Ovary (tissue), 9 donors: ENCODE measurements around the gene CNN1. TPM values are rescaled to one million over a fixed set of nuclear protein-coding genes. Genes with fewer than 3 reads are reported as not detected.
A peak's percentile ranks its signal among the peaks of the same experiment; 100 is the strongest.

ENCODE experiments used
- DNase-seq, 5 donors: peaks; one replicate each; pipeline ENCODE4 v3.0.0-alpha.2; 2019 to 2020
- H3K27ac ChIP-seq, 2 donors: fragments of 200-600 bp; one replicate each; pipeline versions ENCODE4 v1.5.1 to v1.8.0; 2019 to 2022
- H3K27me3 ChIP-seq: fragments of 200-600 bp; one replicate; pipeline ENCODE4 v1.8.0; 2022
- H3K36me3 ChIP-seq: fragments of 200-600 bp; sonication (generic); one replicate; pipeline ENCODE4 v1.5.1; 2019
- H3K4me1 ChIP-seq: one replicate; pipeline ENCODE4 v1.8.1; 2013; ENCODE audit warnings: mild to moderate bottlenecking, moderate library complexity; ENCODE audit not compliant: insufficient read depth
- H3K4me3 ChIP-seq: fragments of 200-600 bp; sonication (generic); one replicate; pipeline ENCODE4 v1.5.1; 2017
- H3K9me3 ChIP-seq, 2 donors: fragments of 200-600 bp in 1 of 2; sonication (generic) in 1 of 2; one replicate each; pipeline versions ENCODE4 v1.5.1 to v1.8.1; 2013 to 2019; ENCODE audit warnings: mild to moderate bottlenecking in 1 of 2, moderate library complexity in 1 of 2
- CTCF ChIP-seq, 3 donors: fragments of 450-650 bp in 2 of 3; fragments of 200-600 bp in 1 of 3; IDR thresholded peaks; one replicate each; pipeline versions ENCODE4 v1.5.1 to v1.8.0; 2016 to 2022; ENCODE audit warnings: antibody characterized with exemption in 3 of 3, mild to moderate bottlenecking in 1 of 3
- EP300 ChIP-seq: sonication (generic); formaldehyde crosslinking; IDR thresholded peaks from one replicate; pipeline ENCODE4 v1.6.1; 2017; ENCODE audit warnings: antibody characterized with exemption
- POLR2A ChIP-seq: fragments of 450-650 bp; IDR thresholded peaks from one replicate; pipeline ENCODE4 v1.6.1; 2017; ENCODE audit warnings: antibody characterized with exemption, mild to moderate bottlenecking, moderate library complexity
- WGBS, 3 donors: extraction: QIAGEN DNeasy Blood & Tissue Kit in 1 of 3; methylation state at CpG; one replicate each; pipeline versions ENCODE4 v1.1.5 to v1.1.7; 2013 to 2017; 5-methylcytosine and 5-hydroxymethylcytosine counted together
- intact Hi-C, 4 donors: fragments of 100-400 bp; cut with DNase I; formaldehyde crosslinking; loops; one replicate each; pipeline versions ENCODE4 v1.11.0 to v1.15.1; 2022 to 2023
- polyA plus RNA-seq, 2 donors: library from polyadenylated mRNA; stranded (reverse); fragments of 200-250 nt in 1 of 2; fragments of 350-450 nt in 1 of 2; fragmentation: Illumina TruSeq in 1 of 2; extraction: RNeasy Lipid Tissue Mini Kit (QIAGEN cat#74804) in 1 of 2; gene quantifications; one replicate each; pipeline ENCODE4 v1.2.3, GENCODE V29; 2013 to 2014
- total RNA-seq, 7 donors: library from RNA; depleted of rRNA in 2 of 7; stranded (reverse); fragments of >200 nt in 2 of 7; fragmentation: NEBNext Ultra II Directional in 3 of 7; extraction: Animal tissue kit (Norgen Biotek cat#: 25700) in 3 of 7; gene quantifications; one replicate each; pipeline versions ENCODE4 v1.1.0 to v1.2.4, GENCODE V29; 2016 to 2023
- donor health status: DM: no; HTN: no; CAD: no; lungs with moderate emphysema.
- donor health status: DM: no; HTN: no; CAD: no.
- donor health status: Bipolar disorder and iron deficiency.
- donor health status: DM: yes; HTN: yes; CAD: no.
- donor health status: DM: no; HTN: no; CAD: no.
- donor health status: DM: yes; HTN: yes; CAD: no.

CNN1 gene
- total and polyA plus RNA-seq, 9 donors: 13.9 to 725 (median 59.6) TPM

- Histone ChIP-seq H3K27ac (no peak overlapping the region), H3K27me3 (no peaks in the 10 kb centered on the region), H3K36me3 (no peaks in the 10 kb centered on the region), H3K4me1 (no peaks in the 10 kb centered on the region), H3K4me3 (no peak overlapping the region), H3K9me3 (no peaks in the 10 kb centered on the region)
- TF ChIP-seq EP300: no peak
- WGBS, 3 donors: 94 to 97% (median 94%) methylated on average over 18 to 22 of the region's 22 CpGs
- intact Hi-C loops: loop anchor here in 3 of 4 donors (5.0 to 10.0 kb wide), 2 partner anchors 89 to 91 kb away; no protein-coding TSS in a partner anchor
- no peak for DNase-seq
These were observed 42.8 kb upstream of the CNN1 start for GRCh38 chr19:11495885-11496284.

GRCh38 chr19:11496391-11497163, 42.1 kb upstream of the CNN1 start:
- Histone ChIP-seq H3K4me3 (no peak overlapping the region), H3K36me3 (no peaks in the 10 kb centered on the region), H3K27me3 (no peaks in the 10 kb centered on the region), H3K27ac (no peak overlapping the region), H3K4me1 (no peaks in the 10 kb centered on the region), H3K9me3 (no peaks in the 10 kb centered on the region)
- DNase-seq: peak; percentile 48 to 79 (median 66)
- TF ChIP-seq POLR2A (no peak), EP300 (no peak), CTCF (IDR thresholded peaks at IDR 0.05) (peak; percentile 19 to 46 (median 20))
- WGBS, 3 donors: 66 to 69% (median 67%) methylated on average over 17 of the region's 17 CpGs
- intact Hi-C loops: loop anchor here in 3 of 4 donors (5.0 to 10.0 kb wide), 2 partner anchors 88 to 91 kb away; no protein-coding TSS in a partner anchor

- WGBS, 3 donors: 81 to 95% (median 91%) methylated on average over 6 of the region's 6 CpGs
- no peak for DNase-seq
- intact Hi-C loops: loop anchor here in 3 of 4 donors (5.0 to 10.0 kb wide), 2 partner anchors 86 to 88 kb away; no protein-coding TSS in a partner anchor
These were observed 39.4 kb upstream of the CNN1 start for GRCh38 chr19:11499220-11499726.

GRCh38 chr19:11499890-11500420, 38.7 kb upstream of the CNN1 start:
- no peak for DNase-seq
- no peak overlapping the region for H3K4me3 ChIP-seq
- no peak for TF ChIP-seq EP300
- no peak for TF ChIP-seq POLR2A
- TF ChIP-seq CTCF (IDR thresholded peaks at IDR 0.05): no peak
- no peaks in the 10 kb centered on the region for H3K36me3 ChIP-seq
- H3K27me3 ChIP-seq: no peaks in the 10 kb centered on the region
- intact Hi-C loops: loop anchor here in 3 of 4 donors (5.0 to 10.0 kb wide), 2 partner anchors 85 to 87 kb away; no protein-coding TSS in a partner anchor
- H3K4me1 ChIP-seq: no peaks in the 10 kb centered on the region
- WGBS, 3 donors: 72 to 75% (median 72%) methylated on average over 7 of the region's 7 CpGs
- no peaks in the 10 kb centered on the region for H3K9me3 ChIP-seq
- no peak overlapping the region for H3K27ac ChIP-seq

More at GRCh38 chr19:11499220-11499726, 39.4 kb upstream of the CNN1 start:
- Histone ChIP-seq H3K27me3 (no peaks in the 10 kb centered on the region), H3K36me3 (no peaks in the 10 kb centered on the region), H3K4me1 (no peaks in the 10 kb centered on the region), H3K4me3 (no peak overlapping the region), H3K27ac (no peak overlapping the region), H3K9me3 (no peaks in the 10 kb centered on the region)
- TF ChIP-seq POLR2A: no peak

- Histone ChIP-seq H3K4me1 (peaks cover 3% of the 10 kb centered on the region), H3K36me3 (no peaks in the 10 kb centered on the region), H3K4me3 (peak overlapping the region; percentile 91), H3K27me3 (no peaks in the 10 kb centered on the region), H3K9me3 (no peaks in the 10 kb centered on the region), H3K27ac (peak overlapping the region in 1 of 2 donors; percentile 91)
- DNase-seq: no peak
- intact Hi-C loops: no loop called here
- WGBS, 3 donors: 35 to 39% (median 39%) methylated on average over 7 of the region's 7 CpGs
- no peak for TF ChIP-seq POLR2A
- no peak for TF ChIP-seq EP300
- no peak for TF ChIP-seq CTCF (IDR thresholded peaks at IDR 0.05)
These were observed 34.1 kb upstream of the CNN1 start for GRCh38 chr19:11504502-11505031.
